K562 (cell line): ENCODE data around the gene AFF1. TPM values are rescaled to one million over a fixed set of nuclear protein-coding genes. Genes with fewer than 3 reads are reported as not detected.

Experiments
- ATAC-seq: fragments of 200-7000 bp; cut with Tn5 transposase; 3 replicates; pipeline ENCODE4 v1.9.1; 2020; ENCODE audit warnings: moderate library complexity
- BruUV-seq: library from RNA; stranded (reverse); fragments of 400-500 nt; replicated peaks from 2 replicates; lab custom pipeline; 2021; lab: Mats Ljungman, UMichigan
- CTCF ChIA-PET: fragments of 300-600 bp; formaldehyde crosslinking; extraction: SDS; loops from one replicate; lab custom pipeline; 2021; ENCODE audit warnings: low intra/inter-chr PET ratio; lab: Yijun Ruan, JAX
- POLR2A ChIA-PET: fragments of 300-600, 350-650 bp; sonication (Branson Sonifier 250); formaldehyde crosslinking; extraction: SDS; loops from one replicate; lab custom pipeline; 2021; ENCODE audit warnings: antibody characterized with exemption, inconsistent platforms; lab: Yijun Ruan, JAX
- DNase-seq, 4 experiments: peaks; one replicate each; pipeline versions ENCODE4 v3.0.0 to v3.0.0-alpha.2; 2011 to 2018; ENCODE audit warnings: low spot score in 3 of 4, mixed read lengths in 3 of 4; ENCODE audit errors: extremely low read depth in 1 of 4
- FAIRE-seq: peaks from 2 replicates; lab custom pipeline; 2011; peaks lifted over from hg19 to GRCh38; lab: Jason Lieb, UNC
- H2AFZ ChIP-seq: 2 replicates; pipeline ENCODE4 v1.6.0; 2011; ENCODE audit warnings: low read depth, low read length, control low read depth, inconsistent platforms
- H3K27ac ChIP-seq: fragments of 200-600 bp; 3 replicates; pipeline ENCODE4 v1.8.0; 2011; ENCODE audit warnings: low read depth, mild to moderate bottlenecking, control low read depth, inconsistent platforms, low read length, moderate library complexity, mixed read lengths; ENCODE audit errors: extremely low read depth
- H3K27me3 ChIP-seq, 2 experiments: fragments of 300-600 bp in 1 of 2; 2 replicates in 1 of 2; 3 replicates in 1 of 2; pipeline versions ENCODE4 v1.6.0 to v1.8.0; 2011; ENCODE audit warnings: inconsistent platforms in 2 of 2, low read length in 2 of 2, mild to moderate bottlenecking in 1 of 2, mixed read lengths in 1 of 2, moderate library complexity in 1 of 2; ENCODE audit not compliant: control insufficient read depth in 2 of 2, insufficient read depth in 2 of 2
- H3K36me3 ChIP-seq: fragments of 300-600 bp; 3 replicates; pipeline ENCODE4 v1.8.0; 2011; ENCODE audit warnings: mild to moderate bottlenecking, low read length, inconsistent platforms; ENCODE audit not compliant: control insufficient read depth, insufficient read depth
- H3K4me1 ChIP-seq, 2 experiments: fragments of 200-600 bp in 1 of 2; replicated peaks in 1 of 2; 2 replicates in 1 of 2; 3 replicates in 1 of 2; pipeline versions ENCODE4 v1.5.1 to v1.8.0; 2011; ENCODE audit warnings: inconsistent platforms in 2 of 2, low read length in 2 of 2, mild to moderate bottlenecking in 1 of 2, mixed read lengths in 1 of 2, moderate library complexity in 1 of 2; ENCODE audit not compliant: control insufficient read depth in 2 of 2, insufficient read depth in 2 of 2
- H3K4me2 ChIP-seq: 2 replicates; pipeline ENCODE4 v1.6.1; 2011; ENCODE audit warnings: low read length, control low read depth, inconsistent platforms, mixed read lengths; ENCODE audit not compliant: insufficient read depth
- H3K4me3 ChIP-seq: fragments of 200-600 bp; sonication (generic), shearing (Covaris generic); 2 replicates; pipeline ENCODE4 v1.5.1; 2016; ENCODE audit warnings: control low read depth, inconsistent platforms
- H3K79me2 ChIP-seq: fragments of 200-600 bp; 3 replicates; pipeline ENCODE4 v1.8.0; 2011; ENCODE audit warnings: low read length, inconsistent platforms; ENCODE audit not compliant: control insufficient read depth, insufficient read depth
- H3K9ac ChIP-seq, 2 experiments: 2 replicates each; pipeline versions ENCODE4 v1.6.0 to v1.6.1; 2011; ENCODE audit warnings: low read depth in 2 of 2, low read length in 2 of 2, control low read depth in 1 of 2, inconsistent platforms in 1 of 2, mild to moderate bottlenecking in 1 of 2, mixed read lengths in 1 of 2; ENCODE audit not compliant: insufficient read depth in 1 of 2
- H3K9me1 ChIP-seq: one replicate; pipeline ENCODE4 v1.6.0; 2011; ENCODE audit warnings: inconsistent platforms, mild to moderate bottlenecking, low read length, moderate library complexity; ENCODE audit not compliant: control insufficient read depth, insufficient read depth
- H3K9me3 ChIP-seq: replicated peaks from 2 replicates; pipeline ENCODE4 v1.5.1; 2011; ENCODE audit warnings: low read depth, low read length, inconsistent platforms; ENCODE audit not compliant: control insufficient read depth, insufficient read depth
- H4K20me1 ChIP-seq: replicated peaks from 2 replicates; pipeline ENCODE4 v1.6.1; 2011; ENCODE audit warnings: low read length, inconsistent platforms, mixed read lengths; ENCODE audit not compliant: control insufficient read depth, insufficient read depth
- ARNT ChIP-seq, 2 experiments: fragments of 450-650 bp; IDR thresholded peaks; 2 replicates each; pipeline ENCODE4 v1.6.1; 2016; ENCODE audit warnings: mild to moderate bottlenecking in 1 of 2
- BHLHE40 ChIP-seq: IDR thresholded peaks from 2 replicates; pipeline ENCODE4 v1.6.1; 2011; ENCODE audit warnings: low read length, improper control_type of control experiment
- CSDE1 ChIP-seq, 2 experiments: fragments of 450-650 bp; IDR thresholded peaks; 2 replicates each; pipeline ENCODE4 v1.6.1; 2016; ENCODE audit warnings: mild to moderate bottlenecking in 1 of 2
- KHSRP ChIP-seq: fragments of 450-650 bp; IDR thresholded peaks from 2 replicates; pipeline ENCODE4 v1.6.1; 2017
- MBD2 ChIP-seq: sonication (generic); IDR thresholded peaks from 2 replicates; pipeline ENCODE4 v1.6.1; 2016; ENCODE audit warnings: low read depth, borderline replicate concordance
- MTA2 ChIP-seq: fragments of 450-650 bp; IDR thresholded peaks from 2 replicates; pipeline ENCODE4 v1.6.1; 2016; ENCODE audit warnings: low read depth
- MXI1 ChIP-seq: IDR thresholded peaks from 2 replicates; pipeline ENCODE4 v1.6.1; 2011; ENCODE audit warnings: low read depth, mild to moderate bottlenecking, improper control_type of control experiment, low read length
- RBM15 ChIP-seq: fragments of 200-400 bp; formaldehyde crosslinking; IDR thresholded peaks from 2 replicates; pipeline ENCODE4 v1.6.1; 2018; ENCODE audit warnings: mild to moderate bottlenecking, low read length, moderate library complexity; ENCODE audit not compliant: insufficient read depth
- SP2 ChIP-seq: IDR thresholded peaks from 2 replicates; pipeline ENCODE4 v1.6.1; 2011; ENCODE audit warnings: mild to moderate bottlenecking, low read depth, low read length, moderate library complexity; ENCODE audit not compliant: poor library complexity, severe bottlenecking; ENCODE audit errors: extremely low read depth
- TBL1XR1 ChIP-seq, 2 experiments: IDR thresholded peaks; 2 replicates each; pipeline ENCODE4 v1.6.1; 2012; ENCODE audit warnings: improper control_type of control experiment in 2 of 2, low read length in 2 of 2, mild to moderate bottlenecking in 1 of 2
- TCF7L2 ChIP-seq: fragments of 150-350 bp; IDR thresholded peaks from 2 replicates; pipeline ENCODE4 v1.6.1; 2016; ENCODE audit warnings: low read depth, mild to moderate bottlenecking, low read length, moderate library complexity
- ZNF23 ChIP-seq: fragments of 250-450 bp; sonication (Bioruptor Pico); IDR thresholded peaks from 2 replicates; pipeline ENCODE4 v1.4.0; 2020; ENCODE audit warnings: mild to moderate bottlenecking
- ZNF384 ChIP-seq: IDR thresholded peaks from 2 replicates; pipeline ENCODE4 v1.6.1; 2012; ENCODE audit warnings: low read depth, low read length, improper control_type of control experiment
- ZNF644 ChIP-seq: fragments of 200-800 bp; sonication (Bioruptor generic); IDR thresholded peaks from 2 replicates; pipeline ENCODE4 v1.6.1; 2016; ENCODE audit warnings: low read depth, missing genetic modification characterization, missing compliant biosample characterization
- ZNF785 ChIP-seq: fragments of 250-450 bp; sonication (Bioruptor Pico); IDR thresholded peaks from 2 replicates; pipeline ENCODE4 v1.4.0; 2020; ENCODE audit warnings: mild to moderate bottlenecking
- WGBS: fragments of 100-300 bp; shearing (Covaris generic); methylation state at CpG from one replicate; pipeline ENCODE4 v1.1.6; 2016; ENCODE audit warnings: low coverage, mixed read lengths; ENCODE audit not compliant: insufficient coverage; ENCODE audit errors: missing lambda C conversion rate; 5-methylcytosine and 5-hydroxymethylcytosine counted together
- in situ Hi-C: fragments of 300-500 bp; cut with MboI; formaldehyde crosslinking; loops from 4 replicates; pipeline ENCODE4 v1.15.0; 2018; ENCODE audit warnings: inconsistent platforms, mixed read lengths
- intact Hi-C: fragments of 100-400 bp; cut with micrococcal nuclease; formaldehyde crosslinking; loops from 2 replicates; pipeline ENCODE4 v1.14.2; 2022
- polyA plus RNA-seq, 8 experiments: library from polyadenylated mRNA; depleted of rRNA in 4 of 8; stranded (reverse) in 5 of 8; unstranded in 3 of 8; fragments of >200 nt; fragmentation: Nextera tagmentation in 2 of 8; fragmentation: Illumina TruSeq in 1 of 8; extraction: Ambion mirVana in 2 of 8; extraction: Trizol in 1 of 8; gene quantifications; 2 replicates each; pipeline versions ENCODE4 v1.2.1 to v1.2.3, GENCODE V29; 2011 to 2014; ENCODE audit warnings: inconsistent platforms in 1 of 8, missing spikeins in 1 of 8
- total RNA-seq, 7 experiments: library from RNA; depleted of rRNA in 6 of 7; stranded (reverse); fragments of >200 nt in 6 of 7; fragmentation: Illumina TruSeq in 2 of 7; extraction: Trizol in 2 of 7; gene quantifications; 2 replicates each; pipeline versions ENCODE4 v1.2.1 to v1.2.3, GENCODE V29; 2011 to 2021; ENCODE audit warnings: low replicate concordance in 1 of 7
- TF ChIP-seq, protein P1 (sequence below): sonication (generic); IDR thresholded peaks from 2 replicates; pipeline ENCODE4 v1.6.1; 2016
- TF ChIP-seq, protein P2 (sequence below): fragments of 250-450 bp; sonication (Bioruptor Pico); IDR thresholded peaks from 2 replicates; pipeline ENCODE4 v1.8.0; 2022; ENCODE audit warnings: moderate library complexity, mild to moderate bottlenecking, inconsistent platforms
- TF ChIP-seq, protein P3 (sequence below): fragments of 250-450 bp; sonication (Bioruptor Pico); IDR thresholded peaks from 2 replicates; pipeline ENCODE4 v1.5.0; 2021; ENCODE audit warnings: mild to moderate bottlenecking, moderate library complexity

The AFF1 gene
- total and polyA plus RNA-seq, 9 of the 15 experiments (the other 6 are each of a cell fraction or from before 2014, with no cell fraction given): 4.1 to 47.5 (median 17.2) TPM

DNA sequence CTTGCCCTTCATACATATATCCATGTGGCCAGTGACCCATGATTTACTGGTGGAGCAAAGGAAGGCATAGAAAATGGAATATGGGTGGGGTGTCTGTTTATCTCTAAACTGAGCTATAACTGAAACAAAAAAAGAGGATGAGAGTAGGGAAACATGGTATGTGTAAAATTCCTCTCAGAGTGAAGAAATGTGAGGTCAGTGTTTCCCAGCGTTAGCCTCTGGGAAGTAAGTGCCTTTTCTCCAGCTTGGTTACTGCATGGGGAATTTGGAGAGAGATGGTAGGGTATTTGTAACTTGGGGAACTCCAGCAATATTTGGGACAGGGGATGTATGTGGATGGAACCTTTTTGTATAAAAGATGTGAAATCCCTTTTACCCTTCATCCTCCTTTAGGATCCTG lies 89.4 kb downstream of the AFF1 start:
- H2AFZ ChIP-seq: no peak overlapping the region
- intact Hi-C loops: no loop called here
- no peak for ATAC-seq
- CTCF ChIA-PET: no interaction called here
- H3K4me3 ChIP-seq: no peak overlapping the region
- no peak overlapping the region for H3K27ac ChIP-seq
- no peaks in the 10 kb centered on the region for H3K9me1 ChIP-seq
- BruUV-seq: no TSS peak
- 38% methylated on average over 1 of the region's 1 CpG for WGBS
- H3K4me2 ChIP-seq: peak overlapping the region; percentile 11; the same call in 1 of the 2 replicates
- TF ChIP-seq TBL1XR1 (IDR thresholded peaks at IDR 0.05; ENCODE audit: low read length in 2 of 2): no peak
- TF ChIP-seq, protein P1, sequence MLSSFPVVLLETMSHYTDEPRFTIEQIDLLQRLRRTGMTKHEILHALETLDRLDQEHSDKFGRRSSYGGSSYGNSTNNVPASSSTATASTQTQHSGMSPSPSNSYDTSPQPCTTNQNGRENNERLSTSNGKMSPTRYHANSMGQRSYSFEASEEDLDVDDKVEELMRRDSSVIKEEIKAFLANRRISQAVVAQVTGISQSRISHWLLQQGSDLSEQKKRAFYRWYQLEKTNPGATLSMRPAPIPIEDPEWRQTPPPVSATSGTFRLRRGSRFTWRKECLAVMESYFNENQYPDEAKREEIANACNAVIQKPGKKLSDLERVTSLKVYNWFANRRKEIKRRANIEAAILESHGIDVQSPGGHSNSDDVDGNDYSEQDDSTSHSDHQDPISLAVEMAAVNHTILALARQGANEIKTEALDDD: no peak
- no peak for TF ChIP-seq MXI1
- TF ChIP-seq KHSRP: no peak
- TF ChIP-seq MBD2: no peak
- TF ChIP-seq SP2: no peak
- TF ChIP-seq BHLHE40: no peak
- TF ChIP-seq CSDE1 (IDR thresholded peaks at IDR 0.05): no peak
- TF ChIP-seq, protein P2, sequence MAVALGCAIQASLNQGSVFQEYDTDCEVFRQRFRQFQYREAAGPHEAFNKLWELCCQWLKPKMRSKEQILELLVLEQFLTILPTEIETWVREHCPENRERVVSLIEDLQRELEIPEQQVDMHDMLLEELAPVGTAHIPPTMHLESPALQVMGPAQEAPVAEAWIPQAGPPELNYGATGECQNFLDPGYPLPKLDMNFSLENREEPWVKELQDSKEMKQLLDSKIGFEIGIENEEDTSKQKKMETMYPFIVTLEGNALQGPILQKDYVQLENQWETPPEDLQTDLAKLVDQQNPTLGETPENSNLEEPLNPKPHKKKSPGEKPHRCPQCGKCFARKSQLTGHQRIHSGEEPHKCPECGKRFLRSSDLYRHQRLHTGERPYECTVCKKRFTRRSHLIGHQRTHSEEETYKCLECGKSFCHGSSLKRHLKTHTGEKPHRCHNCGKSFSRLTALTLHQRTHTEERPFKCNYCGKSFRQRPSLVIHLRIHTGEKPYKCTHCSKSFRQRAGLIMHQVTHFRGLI (CRISPR knock-in tag): no peak
- TF ChIP-seq MTA2: no peak
- no peak for TF ChIP-seq RBM15
- TF ChIP-seq ZNF785: no peak
- TF ChIP-seq TCF7L2: no peak
- TF ChIP-seq ZNF384: no peak
- TF ChIP-seq, protein P3, sequence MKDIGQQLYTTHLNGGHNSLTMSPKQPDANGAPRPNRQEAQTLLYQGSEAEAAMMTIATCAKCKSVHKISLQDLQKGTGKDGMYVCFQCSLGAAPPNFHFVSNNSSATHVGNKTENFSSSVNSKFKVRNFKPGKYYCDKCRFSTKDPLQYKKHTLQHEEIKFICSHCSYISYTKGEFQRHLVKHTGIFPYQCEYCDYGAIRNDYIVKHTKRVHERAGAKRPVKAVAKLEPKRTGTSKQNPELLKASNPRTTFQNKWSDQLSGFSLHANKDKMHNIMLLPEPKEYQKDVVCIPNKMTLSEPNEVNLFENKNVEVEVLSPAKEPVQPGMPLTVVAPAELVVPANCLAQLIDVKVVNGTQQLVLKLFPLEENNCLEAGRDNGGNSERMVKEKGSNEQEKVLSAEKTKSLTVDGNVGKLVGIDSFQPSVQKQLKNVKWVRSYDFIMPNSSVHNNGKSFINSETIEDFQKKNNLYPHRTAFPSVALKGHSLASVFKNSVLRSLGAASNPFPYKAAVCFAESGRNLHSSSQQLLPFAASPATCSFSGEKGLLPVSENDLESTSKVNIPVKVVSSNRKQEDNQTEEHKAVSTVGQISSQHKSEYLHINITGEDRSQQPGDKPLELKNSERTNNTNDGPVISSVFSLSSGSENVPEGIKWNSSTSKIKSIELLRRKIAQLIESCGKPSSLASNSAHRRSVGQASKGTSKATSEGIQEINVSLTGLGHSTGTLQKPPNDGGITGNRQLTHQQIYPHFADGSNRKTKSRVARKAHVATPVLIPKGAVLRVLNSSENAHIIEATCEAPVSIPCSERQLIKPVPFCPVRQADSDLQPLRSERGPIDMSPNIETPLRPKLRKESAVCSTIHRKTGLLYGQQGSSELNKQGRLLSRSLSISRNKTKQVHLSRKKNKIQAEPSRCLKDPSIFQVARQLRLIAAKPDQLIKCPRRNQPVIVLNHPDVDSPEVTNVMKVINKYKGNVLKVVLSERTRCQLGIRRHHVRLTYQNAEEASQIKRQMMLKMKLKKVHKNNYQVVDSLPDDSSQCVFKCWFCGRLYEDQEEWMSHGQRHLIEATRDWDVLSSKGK (CRISPR knock-in tag): no peak
- TF ChIP-seq ZNF644 (tag): no peak
- TF ChIP-seq ZNF23 (CRISPR knock-in tag): no peak
- no peak for TF ChIP-seq ARNT (IDR thresholded peaks at IDR 0.05)
- TF ChIP-seq, all 486 proteins: peak for 0
- H3K79me2 ChIP-seq: peaks cover 99% of the 10 kb centered on the region
- POLR2A ChIA-PET: interaction anchor here (0.7 to 1.8 kb wide), 4 partner anchors 12 to 18 kb away, joined by 3 to 7 read pairs (median 4); no protein-coding TSS in a partner anchor
- in situ Hi-C loops: no loop called here
- H3K9ac ChIP-seq: no peak overlapping the region
- H3K4me1 ChIP-seq: peaks cover 11 to 52% of the 10 kb centered on the region in 2 experiments; a peak in 4 of 5 replicates
- DNase-seq: no peak
- FAIRE-seq: no peak
- no peaks in the 10 kb centered on the region for H3K9me3 ChIP-seq
- no peaks in the 10 kb centered on the region for H3K36me3 ChIP-seq
- H3K27me3 ChIP-seq: no peaks in the 10 kb centered on the region
- H4K20me1 ChIP-seq: peaks cover 21% of the 10 kb centered on the region; the same call in 1 of the 2 replicates
